ENCODE data around the gene ZBTB24. TPM values are rescaled to one million over a fixed set of nuclear protein-coding genes. Genes with fewer than 3 reads are reported as not detected.

The ZBTB24 gene
- total and polyA plus RNA-seq, 2 of the 13 experiments (the other 11 are each of a cell fraction or from before 2014, with no cell fraction given), result 1.5 to 6.2 TPM

- no peak for TF ChIP-seq PHF21A (CRISPR knock-in tag; IDR thresholded peaks at IDR 0.05)
- no peak for TF ChIP-seq MXD4 (CRISPR knock-in tag; IDR thresholded peaks at IDR 0.05)
- no peak for TF ChIP-seq MAFF (IDR thresholded peaks at IDR 0.05; ENCODE audit: low read depth, low read length)
- no peak for TF ChIP-seq HBP1 (CRISPR knock-in tag; IDR thresholded peaks at IDR 0.05; ENCODE audit: low read depth)
- Histone ChIP-seq H3K9ac (ENCODE audit: insufficient read depth, low read depth, low read length) (no peak overlapping the region), H3K27me3 (ENCODE audit: control insufficient read depth in 1 of 2, insufficient read depth in 2 of 2, low read length in 2 of 2) (no peaks in the 10 kb centered on the region), H3K9me3 (ENCODE audit: low read length) (no peaks in the 10 kb centered on the region), H3K4me1 (ENCODE audit: insufficient read depth, low read length) (no peaks in the 10 kb centered on the region), H3K36me3 (replicated peaks in 1 of 2; ENCODE audit: control insufficient read depth in 1 of 2, insufficient read depth in 2 of 2, low read length in 2 of 2) (no peaks in the 10 kb centered on the region), H3K27ac (ENCODE audit: extremely low read length, insufficient read depth, low read length) (no peak overlapping the region), H3K4me2 (ENCODE audit: low read depth, low read length) (peak overlapping the region; percentile 18; the same call in 1 of the 2 replicates), H4K20me1 (ENCODE audit: insufficient read depth, low read length) (no peaks in the 10 kb centered on the region), H3K4me3 (replicated peaks in 1 of 3; ENCODE audit: insufficient read depth in 1 of 3, low read depth in 2 of 3, low read length in 3 of 3) (no peak overlapping the region), H2AFZ (ENCODE audit: low read length) (no peak overlapping the region), H3K79me2 (ENCODE audit: insufficient read depth, low read length) (no peaks in the 10 kb centered on the region)
- FAIRE-seq (no peak), ATAC-seq (no peak), DNase-seq (ENCODE audit: low spot score) (no peak)
- intact Hi-C loops (cut with micrococcal nuclease; ENCODE audit: unreplicated experiment) (no loop called here), in situ Hi-C loops (cut with HindIII; ENCODE audit: extremely low pct_ligation_motif_present, low pct_unique_long_range_greater_than_20kb) (no loop called here)
- WGBS (ENCODE audit: low lambda C conversion rate), result under 1% methylated on average over 6 of the region's 6 CpGs
- CTCF ChIA-PET (ENCODE audit: low intra/inter-chr PET ratio, low total read pairs), result no interaction called here
- no TSS peak for BruUV-seq (replicated peaks)
- POLR2A ChIA-PET, result no interaction called here
These were observed 32.9 kb upstream of the ZBTB24 start for GRCh38 chr6:109515781-109516409.

- in situ Hi-C loops (cut with HindIII; ENCODE audit: extremely low pct_ligation_motif_present, low pct_unique_long_range_greater_than_20kb), result no loop called here
These were observed 31.9 kb upstream of the ZBTB24 start for GRCh38 chr6:109514946-109515345.

More at GRCh38 chr6:109514946-109515345, 31.9 kb upstream of the ZBTB24 start:
- H3K9me3 ChIP-seq (ENCODE audit: low read length), result no peaks in the 10 kb centered on the region
- no peak overlapping the region for H3K9ac ChIP-seq (ENCODE audit: insufficient read depth, low read depth, low read length)
- H3K27me3 ChIP-seq (ENCODE audit: control insufficient read depth in 1 of 2, insufficient read depth in 2 of 2, low read length in 2 of 2), result no peaks in the 10 kb centered on the region
- no peaks in the 10 kb centered on the region for H3K79me2 ChIP-seq (ENCODE audit: insufficient read depth, low read length)
- intact Hi-C loops (cut with micrococcal nuclease; ENCODE audit: unreplicated experiment), result no loop called here
- H4K20me1 ChIP-seq (ENCODE audit: insufficient read depth, low read length), result no peaks in the 10 kb centered on the region
- no peak overlapping the region for H2AFZ ChIP-seq (ENCODE audit: low read length)
- H3K4me1 ChIP-seq (ENCODE audit: insufficient read depth, low read length), result no peaks in the 10 kb centered on the region
- ATAC-seq, result no peak
- TF ChIP-seq ZNF33B (CRISPR knock-in tag; IDR thresholded peaks at IDR 0.05) (no peak), PLRG1 (conservative IDR thresholded peaks at IDR 0.05) (no peak), MAZ (IDR thresholded peaks at IDR 0.05; ENCODE audit: borderline replicate concordance, low read depth, low read length) (no peak), MAZ (CRISPR knock-in tag; IDR thresholded peaks at IDR 0.05; ENCODE audit: low read depth) (no peak), ZBED4 (CRISPR knock-in tag; IDR thresholded peaks at IDR 0.05; ENCODE audit: borderline replicate concordance) (no peak)
- ChIA-PET CTCF (ENCODE audit: low intra/inter-chr PET ratio, low total read pairs) (no interaction called here), POLR2A (no interaction called here)
- no peak overlapping the region for H3K27ac ChIP-seq (ENCODE audit: extremely low read length, insufficient read depth, low read length)
- no peak for DNase-seq (ENCODE audit: low spot score)
- no peak overlapping the region for H3K4me2 ChIP-seq (ENCODE audit: low read depth, low read length)
- no TSS peak for BruUV-seq (replicated peaks)
- H3K36me3 ChIP-seq (replicated peaks in 1 of 2; ENCODE audit: control insufficient read depth in 1 of 2, insufficient read depth in 2 of 2, low read length in 2 of 2), result no peaks in the 10 kb centered on the region
- FAIRE-seq, result no peak
- H3K4me3 ChIP-seq (replicated peaks in 1 of 3; ENCODE audit: insufficient read depth in 1 of 3, low read depth in 2 of 3, low read length in 3 of 3), result no peak overlapping the region
- 1% methylated on average over 3 of the region's 3 CpGs for WGBS (ENCODE audit: low lambda C conversion rate)
